K562 (cell line): ENCODE results near the gene BANP. TPM values are rescaled to one million over a fixed set of nuclear protein-coding genes. Genes with fewer than 3 reads are reported as not detected.
A peak's percentile ranks its signal among the peaks of the same experiment; 100 is the strongest.

ENCODE experiments used
- ESRRB ChIP-seq: fragments of 250-450 bp; sonication (Bioruptor Pico); IDR thresholded peaks from 2 replicates; pipeline ENCODE4 v1.5.0; 2020; ENCODE audit warnings: mild to moderate bottlenecking, moderate library complexity, borderline replicate concordance
- ID3 ChIP-seq, 2 experiments: fragments of 250-450 bp in 1 of 2; fragments of 450-650 bp in 1 of 2; sonication (Bioruptor Pico) in 1 of 2; IDR thresholded peaks; 2 replicates each; pipeline versions ENCODE4 v1.6.1 to v1.8.0; 2016 to 2021; ENCODE audit warnings: mild to moderate bottlenecking in 2 of 2, moderate library complexity in 2 of 2, missing compliant biosample characterization in 1 of 2, missing genetic modification characterization in 1 of 2
- NFRKB ChIP-seq: fragments of 450-650 bp; IDR thresholded peaks from 2 replicates; pipeline ENCODE4 v1.6.1; 2016; ENCODE audit warnings: low read depth
- NRF1 ChIP-seq, 2 experiments: fragments of 450-650 bp; IDR thresholded peaks in 1 of 2; conservative IDR thresholded peaks in 1 of 2; 2 replicates each; pipeline ENCODE4 v1.6.1; 2014; ENCODE audit warnings: mild to moderate bottlenecking in 2 of 2
- RCOR1 ChIP-seq, 2 experiments: IDR thresholded peaks; 2 replicates each; pipeline ENCODE4 v1.6.1; 2012; ENCODE audit warnings: low read depth in 2 of 2, low read length in 2 of 2, borderline replicate concordance in 1 of 2, improper control_type of control experiment in 1 of 2
- RHOXF2B ChIP-seq: fragments of 250-450 bp; sonication (Bioruptor Pico); conservative IDR thresholded peaks from 2 replicates; pipeline ENCODE4 v1.5.1; 2021
- SAFB ChIP-seq: fragments of 200-400 bp; formaldehyde crosslinking; IDR thresholded peaks from 2 replicates; pipeline ENCODE4 v1.6.1; 2017; ENCODE audit warnings: low read depth, low read length, borderline replicate concordance
- SRSF1 ChIP-seq: fragments of 200-400 bp; formaldehyde crosslinking; IDR thresholded peaks from 2 replicates; pipeline ENCODE4 v1.6.1; 2017; ENCODE audit warnings: mild to moderate bottlenecking, low read depth, low read length, moderate library complexity
- SRSF3 ChIP-seq: fragments of 200-400 bp; formaldehyde crosslinking; IDR thresholded peaks from 2 replicates; pipeline ENCODE4 v1.6.1; 2016; ENCODE audit warnings: mild to moderate bottlenecking, low read length, moderate library complexity; ENCODE audit not compliant: insufficient read depth
- STAG1 ChIP-seq: sonication (generic); formaldehyde crosslinking; IDR thresholded peaks from 2 replicates; pipeline ENCODE4 v1.5.0; 2020; ENCODE audit warnings: missing genetic modification reagents, borderline replicate concordance
- TAF15 ChIP-seq: fragments of 200-400 bp; formaldehyde crosslinking; IDR thresholded peaks from 2 replicates; pipeline ENCODE4 v1.6.1; 2017; ENCODE audit warnings: mild to moderate bottlenecking, low read depth, low read length, moderate library complexity
- TAL1 ChIP-seq: fragments of 450-650 bp; IDR thresholded peaks from 2 replicates; pipeline ENCODE4 v1.6.1; 2016; ENCODE audit warnings: mild to moderate bottlenecking
- TARDBP ChIP-seq: fragments of 450-650 bp; IDR thresholded peaks from 2 replicates; pipeline ENCODE4 v1.6.1; 2016
- U2AF2 ChIP-seq: fragments of 200-400 bp; formaldehyde crosslinking; optimal IDR thresholded peaks from 2 replicates; pipeline ENCODE3; 2017; ENCODE audit warnings: low read depth, mild to moderate bottlenecking, low read length
- XRCC3 ChIP-seq: fragments of 450-650 bp; IDR thresholded peaks from 2 replicates; pipeline ENCODE4 v1.6.1; 2017; ENCODE audit warnings: mild to moderate bottlenecking, moderate library complexity
- XRCC5 ChIP-seq: fragments of 200-400 bp; formaldehyde crosslinking; IDR thresholded peaks from 2 replicates; pipeline ENCODE4 v1.6.1; 2017; ENCODE audit warnings: low read depth, mild to moderate bottlenecking, low read length
- ZFPM2 ChIP-seq: fragments of 250-450 bp; sonication (Bioruptor Pico); IDR thresholded peaks from 2 replicates; pipeline ENCODE4 v1.5.1; 2022; ENCODE audit warnings: mild to moderate bottlenecking
- ZNF12 ChIP-seq: sonication (generic); formaldehyde crosslinking; IDR thresholded peaks from 2 replicates; pipeline ENCODE4 v1.4.0; 2020; ENCODE audit warnings: mild to moderate bottlenecking, missing genetic modification reagents
- ZNF175 ChIP-seq: fragments of 200-800 bp; sonication (Bioruptor generic); IDR thresholded peaks from 2 replicates; pipeline ENCODE4 v1.6.1; 2016; ENCODE audit warnings: low read depth, mild to moderate bottlenecking, missing genetic modification characterization, missing compliant biosample characterization
- ZNF431 ChIP-seq: sonication (generic); formaldehyde crosslinking; IDR thresholded peaks from 2 replicates; pipeline ENCODE4 v1.8.0; 2022; ENCODE audit warnings: mild to moderate bottlenecking, missing genetic modification reagents
- ZNF436 ChIP-seq: fragments of 250-450, 450-650 bp; sonication (Bioruptor Pico); formaldehyde crosslinking; IDR thresholded peaks from 2 replicates; pipeline ENCODE4 v1.7.0; 2020; ENCODE audit warnings: mild to moderate bottlenecking
- ZNF551 ChIP-seq: fragments of 250-450 bp; sonication (Bioruptor Pico); IDR thresholded peaks from 2 replicates; pipeline ENCODE4 v1.5.0; 2021; ENCODE audit warnings: mild to moderate bottlenecking, moderate library complexity
- ZNF695 ChIP-seq: fragments of 450-650 bp; formaldehyde crosslinking; IDR thresholded peaks from 2 replicates; pipeline ENCODE4 v1.4.0; 2020; ENCODE audit warnings: mild to moderate bottlenecking, moderate library complexity
- ZNF77 ChIP-seq: fragments of 250-450 bp; sonication (Bioruptor Pico); IDR thresholded peaks from 2 replicates; pipeline ENCODE4 v1.5.0; 2020
- ZSCAN29 ChIP-seq: fragments of 450-650 bp; IDR thresholded peaks from 2 replicates; pipeline ENCODE4 v1.6.1; 2017
- polyA plus RNA-seq, 8 experiments: library from polyadenylated mRNA; depleted of rRNA in 4 of 8; stranded (reverse) in 5 of 8; unstranded in 3 of 8; fragments of >200 nt; fragmentation: Nextera tagmentation in 2 of 8; fragmentation: Illumina TruSeq in 1 of 8; extraction: Ambion mirVana in 2 of 8; extraction: Trizol in 1 of 8; gene quantifications; 2 replicates each; pipeline versions ENCODE4 v1.2.1 to v1.2.3, GENCODE V29; 2011 to 2014; ENCODE audit warnings: inconsistent platforms in 1 of 8, missing spikeins in 1 of 8
- total RNA-seq, 7 experiments: library from RNA; depleted of rRNA in 6 of 7; stranded (reverse); fragments of >200 nt in 6 of 7; fragmentation: Illumina TruSeq in 2 of 7; extraction: Trizol in 2 of 7; gene quantifications; 2 replicates each; pipeline versions ENCODE4 v1.2.1 to v1.2.3, GENCODE V29; 2011 to 2021; ENCODE audit warnings: low replicate concordance in 1 of 7
- TF ChIP-seq, protein P1 (sequence below): IDR thresholded peaks from 2 replicates; pipeline ENCODE4 v1.6.1; 2011; ENCODE audit warnings: borderline replicate concordance, low read depth, mild to moderate bottlenecking, moderate library complexity, low read length; ENCODE audit not compliant: insufficient read depth, poor library complexity, severe bottlenecking
- TF ChIP-seq, protein P2 (sequence below): sonication (generic); formaldehyde crosslinking; IDR thresholded peaks from 2 replicates; pipeline ENCODE4 v1.5.0; 2020; ENCODE audit warnings: missing genetic modification reagents
- TF ChIP-seq, protein P3 (sequence below): fragments of 450-650 bp; IDR thresholded peaks from 2 replicates; pipeline ENCODE4 v1.6.1; 2016; ENCODE audit warnings: low read depth, mild to moderate bottlenecking, moderate library complexity

BANP gene
- total and polyA plus RNA-seq, 9 of the 15 experiments (the other 6 are each of a cell fraction or from before 2014, with no cell fraction given) = 4.6 to 22.1 (median 15.6) TPM

DNA sequence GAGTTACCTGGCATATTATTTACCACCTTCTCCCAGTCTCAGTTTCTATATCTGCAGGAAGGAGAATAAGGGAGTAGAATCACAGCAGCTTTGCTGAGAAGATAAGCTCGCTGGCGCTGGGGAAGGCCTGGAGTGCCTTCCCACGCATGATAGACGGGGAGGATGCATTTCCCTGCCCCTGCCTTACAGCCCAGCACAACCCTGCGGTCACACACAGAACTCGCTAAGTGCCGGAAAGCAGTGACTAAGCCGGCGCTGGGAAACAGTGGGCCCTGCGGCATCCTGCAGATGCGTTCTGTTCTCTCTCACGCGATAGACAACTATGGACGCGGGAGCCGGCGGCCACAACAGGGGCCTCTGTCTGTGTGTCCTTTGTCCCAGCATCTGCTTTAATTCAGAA lies 19.7 kb upstream of the BANP start (continued):
- TF ChIP-seq, protein P1, sequence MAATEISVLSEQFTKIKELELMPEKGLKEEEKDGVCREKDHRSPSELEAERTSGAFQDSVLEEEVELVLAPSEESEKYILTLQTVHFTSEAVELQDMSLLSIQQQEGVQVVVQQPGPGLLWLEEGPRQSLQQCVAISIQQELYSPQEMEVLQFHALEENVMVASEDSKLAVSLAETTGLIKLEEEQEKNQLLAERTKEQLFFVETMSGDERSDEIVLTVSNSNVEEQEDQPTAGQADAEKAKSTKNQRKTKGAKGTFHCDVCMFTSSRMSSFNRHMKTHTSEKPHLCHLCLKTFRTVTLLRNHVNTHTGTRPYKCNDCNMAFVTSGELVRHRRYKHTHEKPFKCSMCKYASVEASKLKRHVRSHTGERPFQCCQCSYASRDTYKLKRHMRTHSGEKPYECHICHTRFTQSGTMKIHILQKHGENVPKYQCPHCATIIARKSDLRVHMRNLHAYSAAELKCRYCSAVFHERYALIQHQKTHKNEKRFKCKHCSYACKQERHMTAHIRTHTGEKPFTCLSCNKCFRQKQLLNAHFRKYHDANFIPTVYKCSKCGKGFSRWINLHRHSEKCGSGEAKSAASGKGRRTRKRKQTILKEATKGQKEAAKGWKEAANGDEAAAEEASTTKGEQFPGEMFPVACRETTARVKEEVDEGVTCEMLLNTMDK = no peak
- TF ChIP-seq RHOXF2B (CRISPR knock-in tag) (no peak), XRCC3 (no peak), ZNF77 (CRISPR knock-in tag) (no peak), STAG1 (no peak), ZNF551 (CRISPR knock-in tag) (no peak), XRCC5 (no peak), ZNF175 (CRISPR knock-in tag) (no peak), U2AF2 (no peak), ZNF12 (CRISPR knock-in tag) (no peak), TARDBP (peak; percentile 70; the same call in 1 of the 2 replicates), ESRRB (CRISPR knock-in tag) (no peak), TAF15 (no peak), RCOR1 (IDR thresholded peaks at IDR 0.05; ENCODE audit: borderline replicate concordance in 1 of 2, low read depth in 2 of 2, low read length in 2 of 2) (peak; percentile 23 to 98; a peak in 3 of 4 replicates), NRF1 (conservative IDR thresholded peaks at IDR 0.05 in 1 of 2, IDR thresholded peaks at IDR 0.05 in 1 of 2) (peak; percentile 65 to 75), ZNF436 (CRISPR knock-in tag) (no peak), SRSF3 (no peak), ID3 (CRISPR knock-in tag; IDR thresholded peaks at IDR 0.05) (no peak), ID3 (tag; IDR thresholded peaks at IDR 0.05) (no peak), ZNF695 (no peak), SRSF1 (no peak), ZNF431 (CRISPR knock-in tag) (no peak), SAFB (no peak), ZSCAN29 (no peak), TAL1 (peak; percentile 35; the same call in 1 of the 2 replicates), NFRKB (no peak), ZFPM2 (CRISPR knock-in tag) (no peak)
- TF ChIP-seq, protein P2, sequence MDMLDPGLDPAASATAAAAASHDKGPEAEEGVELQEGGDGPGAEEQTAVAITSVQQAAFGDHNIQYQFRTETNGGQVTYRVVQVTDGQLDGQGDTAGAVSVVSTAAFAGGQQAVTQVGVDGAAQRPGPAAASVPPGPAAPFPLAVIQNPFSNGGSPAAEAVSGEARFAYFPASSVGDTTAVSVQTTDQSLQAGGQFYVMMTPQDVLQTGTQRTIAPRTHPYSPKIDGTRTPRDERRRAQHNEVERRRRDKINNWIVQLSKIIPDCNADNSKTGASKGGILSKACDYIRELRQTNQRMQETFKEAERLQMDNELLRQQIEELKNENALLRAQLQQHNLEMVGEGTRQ (CRISPR knock-in tag) = no peak
- TF ChIP-seq, protein P3, sequence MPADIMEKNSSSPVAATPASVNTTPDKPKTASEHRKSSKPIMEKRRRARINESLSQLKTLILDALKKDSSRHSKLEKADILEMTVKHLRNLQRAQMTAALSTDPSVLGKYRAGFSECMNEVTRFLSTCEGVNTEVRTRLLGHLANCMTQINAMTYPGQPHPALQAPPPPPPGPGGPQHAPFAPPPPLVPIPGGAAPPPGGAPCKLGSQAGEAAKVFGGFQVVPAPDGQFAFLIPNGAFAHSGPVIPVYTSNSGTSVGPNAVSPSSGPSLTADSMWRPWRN = peak; percentile 65; the same call in 1 of the 2 replicates
